HUDEP-2 (cell line): ENCODE measurements around the gene PRR19.
A peak's percentile ranks its signal among the peaks of the same experiment; 100 is the strongest.
"Not testable (repeated sequence)": the region's sequence is repeated elsewhere in the genome, so short reads cannot be mapped to it uniquely, and the experiment has no call there.

Experiments
- DNase-seq, 76 experiments: peaks; one replicate each; lab custom pipeline; 2025; ENCODE audit not compliant: unreplicated experiment in 76 of 76; lab: John Stamatoyannopoulos, UW

The PRR19 gene

GRCh38 chr19:42323473-42323851 is 21.5 kb downstream of the PRR19 start:
- DNase-seq = no peak

- peak in 2 of 76 experiments; percentile 3 to 20 for DNase-seq
Observed at GRCh38 chr19:42323852-42324654, 22.1 kb downstream of the PRR19 start.

GRCh38 chr19:42324655-42325307 is 22.8 kb downstream of the PRR19 start:
- DNase-seq = no peak

DNA sequence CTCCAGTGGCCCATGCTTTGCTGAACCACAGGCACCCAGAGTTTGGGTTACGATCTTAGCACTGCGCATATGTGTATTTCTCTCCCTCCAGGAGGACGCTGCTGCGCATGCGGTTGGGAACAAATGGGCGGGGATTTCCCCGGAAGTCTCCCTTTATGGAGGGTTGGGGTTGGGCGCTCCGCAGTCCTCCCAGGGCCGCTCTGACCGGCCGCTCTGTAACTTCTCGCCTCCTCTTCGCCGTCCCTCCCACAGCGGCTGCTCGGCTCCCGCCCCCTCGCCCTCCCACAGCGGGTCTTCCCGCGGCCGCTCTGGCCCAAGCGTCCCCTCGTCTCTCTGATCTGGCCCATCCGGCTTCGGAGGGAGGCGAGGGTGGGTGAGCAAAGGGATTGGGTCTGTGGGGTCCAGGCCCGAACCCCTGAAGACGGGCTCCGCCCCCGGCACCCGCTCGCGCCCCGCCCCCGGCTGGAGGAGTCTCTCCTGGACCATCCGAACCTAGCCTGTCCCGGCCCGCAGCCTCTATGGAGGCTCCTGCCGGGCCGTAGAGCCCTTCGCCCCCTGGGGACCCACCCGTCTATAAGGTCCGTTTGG is 23.5 kb downstream of the PRR19 start, which contains the start of gene MEGF8:
MEGF8 (plus strand) TSS at position 328 of the 588 bp plus-strand sequence. CDS start 609 bp downstream, outside the sequence.
- DNase-seq = peak; percentile 83 to 100 (median 99)

DNA sequence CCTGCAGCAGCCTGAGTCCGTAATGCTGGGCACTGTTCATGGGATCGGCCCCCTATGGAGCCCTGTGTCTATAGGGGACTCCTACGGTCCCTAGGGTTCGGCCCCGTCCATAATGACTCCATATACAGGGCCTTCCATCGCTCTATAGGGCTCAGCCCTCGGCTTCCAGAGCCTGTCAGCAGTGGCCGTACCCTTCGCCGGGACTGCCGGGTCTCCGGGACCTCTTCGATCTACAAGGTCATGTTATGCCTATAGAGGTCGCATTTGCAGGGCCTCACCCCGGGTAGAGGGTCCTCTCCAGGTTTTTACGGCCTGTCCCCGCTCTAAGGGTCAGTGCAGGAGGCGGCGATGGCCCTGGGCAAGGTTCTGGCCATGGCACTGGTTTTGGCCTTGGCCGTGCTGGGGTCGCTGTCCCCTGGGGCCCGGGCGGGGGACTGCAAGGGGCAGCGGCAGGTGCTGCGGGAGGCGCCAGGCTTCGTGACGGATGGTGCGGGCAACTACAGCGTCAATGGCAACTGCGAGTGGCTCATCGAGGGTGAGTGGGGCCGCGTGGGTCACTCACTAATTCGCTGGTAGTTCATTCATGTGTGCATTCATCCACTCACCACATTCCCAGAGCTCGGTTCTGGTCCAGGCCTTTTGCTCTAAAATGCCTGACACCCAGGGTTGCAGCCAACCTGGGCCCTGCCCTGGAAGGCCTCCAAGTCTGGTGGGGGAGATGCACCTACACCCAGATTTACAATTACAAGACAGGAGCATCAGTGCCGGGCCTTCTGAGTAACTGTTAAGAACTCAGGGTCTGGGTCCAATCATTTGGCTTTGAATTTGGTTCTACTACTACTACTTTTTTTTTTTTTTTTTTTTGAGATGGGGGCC is 24.2 kb downstream of the PRR19 start:
- DNase-seq = peak in 9 of 76 experiments; percentile 9 to 58 (median 30)

GRCh38 chr19:42326969-42327368 is 25.0 kb downstream of the PRR19 start:
- DNase-seq = no peak

- no peak for DNase-seq
Observed at GRCh38 chr19:42327381-42327780, 25.4 kb downstream of the PRR19 start.

- no peak for DNase-seq
Observed at GRCh38 chr19:42328106-42328505, 26.2 kb downstream of the PRR19 start.

- no peak for DNase-seq
Observed at GRCh38 chr19:42328854-42329253, 26.9 kb downstream of the PRR19 start.

DNA sequence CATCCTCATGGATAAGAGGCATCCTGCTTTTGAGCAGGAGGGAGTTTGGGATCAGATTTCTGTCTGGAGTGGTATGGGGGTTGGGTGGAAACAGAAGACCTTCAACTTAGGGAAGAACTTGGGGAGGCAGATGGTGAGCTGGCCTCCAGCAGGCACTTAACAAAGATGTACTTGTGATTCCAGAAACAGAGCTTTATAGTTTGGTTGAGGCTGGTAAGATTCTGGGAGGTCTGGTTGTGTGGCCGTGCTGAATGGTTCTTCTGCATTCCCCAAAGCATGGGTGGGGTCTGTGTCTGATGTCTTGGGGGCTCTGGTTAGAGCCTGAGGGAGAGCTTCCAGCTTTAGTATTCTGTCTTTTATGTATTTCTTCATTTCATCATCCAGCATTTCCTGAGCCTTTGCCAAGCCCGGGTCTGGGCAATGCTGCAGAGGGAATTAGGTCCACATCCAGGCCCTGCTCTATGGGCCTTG is 28.3 kb downstream of the PRR19 start:
- DNase-seq = no peak

GRCh38 chr19:42331333-42331732 is 29.4 kb downstream of the PRR19 start:
- not testable (repeated sequence) for DNase-seq

DNA sequence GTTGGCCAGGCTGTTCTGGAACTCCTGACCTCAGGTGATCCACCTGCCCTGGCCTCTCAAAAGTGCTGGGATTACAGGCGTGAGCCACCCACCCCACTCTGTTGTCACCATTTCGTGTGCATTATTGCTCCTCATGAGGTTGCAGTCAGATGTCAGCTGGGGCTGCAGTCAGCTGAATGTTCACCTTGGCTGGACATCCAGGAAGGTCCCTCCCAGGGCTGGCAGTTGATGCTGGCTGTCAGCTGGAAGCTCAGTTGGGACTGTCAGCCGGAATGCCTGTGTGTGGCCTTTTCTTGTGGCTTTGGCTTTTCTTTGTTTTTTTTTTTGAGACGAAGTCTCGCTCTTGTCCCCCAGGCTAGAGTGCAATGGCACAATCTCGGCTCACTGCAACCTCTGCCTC is 30.1 kb downstream of the PRR19 start:
- no peak for DNase-seq

- DNase-seq = no peak
Observed at GRCh38 chr19:42333018-42333417, 31.1 kb downstream of the PRR19 start.

DNA sequence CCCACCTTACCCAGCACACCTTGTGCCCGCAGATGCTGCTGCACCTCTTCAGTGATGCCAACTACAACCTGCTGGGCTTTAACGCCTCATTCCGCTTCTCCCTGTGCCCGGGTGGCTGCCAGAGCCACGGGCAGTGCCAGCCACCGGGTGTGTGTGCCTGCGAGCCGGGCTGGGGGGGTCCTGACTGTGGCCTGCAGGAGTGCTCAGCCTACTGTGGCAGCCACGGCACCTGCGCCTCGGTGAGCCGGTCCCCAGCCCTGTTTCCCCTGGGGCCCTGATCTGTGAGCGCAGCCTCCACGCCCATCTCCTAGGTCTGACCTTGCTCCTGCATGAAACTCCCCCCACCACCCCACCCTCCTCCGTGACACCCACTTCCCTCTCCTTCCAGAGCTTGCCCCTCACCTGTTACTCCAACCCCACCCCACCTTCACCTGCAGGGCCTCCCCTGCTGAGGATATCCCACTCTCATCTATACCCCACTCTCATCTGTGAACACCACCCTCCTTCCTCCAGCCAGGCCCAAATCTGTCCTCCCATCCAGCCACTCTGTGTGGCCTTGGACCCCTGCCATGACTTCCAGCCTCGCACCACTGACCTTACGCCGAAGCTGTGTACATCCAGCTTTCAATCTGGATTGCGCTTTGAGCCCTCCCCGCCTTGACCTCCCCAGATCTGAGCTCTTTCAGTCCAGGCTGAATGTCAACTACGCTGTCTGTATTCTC is 32.2 kb downstream of the PRR19 start:
- DNase-seq = no peak

GRCh38 chr19:42334697-42335373 is 32.9 kb downstream of the PRR19 start:
- DNase-seq = no peak

DNA sequence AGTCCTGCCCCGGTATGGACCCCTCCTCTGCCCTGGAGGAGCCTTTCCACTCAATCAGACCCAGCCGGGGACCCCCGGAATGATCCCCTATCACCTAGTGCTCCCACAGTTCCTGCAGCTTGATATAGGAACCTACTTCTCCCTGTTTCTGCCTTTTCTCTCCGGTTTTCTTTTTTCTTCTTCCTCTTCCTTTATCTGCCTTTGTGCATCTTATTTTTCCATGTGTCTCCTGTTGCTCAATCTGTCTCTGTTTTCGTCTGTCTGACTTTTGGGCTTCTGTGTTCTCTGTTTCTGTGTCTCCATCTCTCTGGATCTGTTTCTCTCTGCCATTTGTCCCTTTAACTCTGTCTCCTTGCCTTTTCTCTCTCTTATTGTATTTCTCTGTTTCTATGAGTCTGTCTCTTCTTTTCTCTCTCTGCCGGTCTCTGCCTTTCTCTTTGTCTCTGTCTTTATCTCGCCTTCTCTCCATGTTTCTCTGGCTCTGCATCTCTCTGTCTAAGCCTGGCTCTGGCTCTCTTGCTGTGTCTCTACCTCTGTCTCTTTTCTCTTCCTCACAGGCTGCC is 33.5 kb downstream of the PRR19 start:
- DNase-seq = no peak

DNA sequence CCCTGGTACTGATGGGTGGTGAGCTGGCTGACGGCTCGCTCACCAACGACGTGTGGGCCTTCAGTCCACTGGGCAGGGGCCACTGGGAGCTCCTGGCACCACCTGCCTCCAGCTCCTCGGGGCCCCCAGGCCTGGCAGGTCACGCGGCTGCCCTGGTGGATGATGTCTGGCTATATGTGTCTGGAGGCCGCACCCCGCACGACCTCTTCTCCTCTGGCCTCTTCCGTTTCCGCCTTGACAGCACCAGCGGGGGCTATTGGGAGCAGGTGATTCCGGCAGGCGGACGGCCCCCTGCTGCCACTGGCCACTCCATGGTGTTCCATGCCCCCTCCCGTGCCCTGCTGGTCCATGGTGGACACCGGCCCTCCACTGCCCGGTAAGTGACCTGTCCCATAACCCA is 34.0 kb downstream of the PRR19 start:
- DNase-seq = no peak

DNA sequence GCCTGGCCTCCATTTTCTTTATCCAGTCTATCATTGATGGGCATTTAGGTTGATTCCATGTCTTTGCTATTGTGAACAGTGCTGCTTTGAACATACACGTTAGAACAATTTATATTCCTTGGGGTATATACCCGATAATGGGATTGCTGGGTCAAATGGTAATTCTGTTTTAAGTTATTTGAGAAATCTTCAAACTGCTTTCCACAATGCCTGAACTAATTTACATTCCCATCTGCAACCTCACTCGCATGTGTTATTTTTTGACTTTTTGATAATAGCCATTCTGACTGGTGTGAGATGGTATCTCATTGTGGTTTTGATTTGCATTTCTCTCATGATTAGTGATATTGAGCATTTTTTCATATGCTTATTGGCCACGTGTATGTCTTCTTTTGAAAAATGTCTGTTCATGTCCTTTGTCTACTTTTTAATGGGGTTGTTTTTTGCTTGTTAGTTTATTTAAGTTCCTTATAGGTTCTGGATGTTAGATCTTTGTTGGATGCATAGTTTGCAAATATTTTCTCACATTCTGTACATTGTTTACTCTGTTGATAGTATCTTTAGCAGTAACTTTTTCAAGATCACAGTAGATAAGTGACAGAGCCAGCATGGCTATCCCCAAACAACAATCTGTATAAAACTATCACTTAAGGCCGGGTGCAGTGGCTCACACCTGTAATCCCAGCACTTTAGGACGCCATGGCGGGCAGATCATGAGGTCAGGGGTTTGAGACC is 37.4 kb downstream of the PRR19 start:
- not testable (repeated sequence) for DNase-seq
